B cell (primary cell): ENCODE results near the gene RECQL. TPM values are rescaled to one million over a fixed set of nuclear protein-coding genes. Genes with fewer than 3 reads are reported as not detected.

ENCODE experiments used
- ATAC-seq: fragments of 200-7000 bp; cut with Tn5 transposase; one replicate; pipeline ENCODE4 v1.10.0; 2021; ENCODE audit warnings: low read depth, mild to moderate bottlenecking, moderate number of reproducible peaks, moderate library complexity
- CTCF ChIA-PET: fragments of 350-600 bp; sonication (Branson Sonifier 250); formaldehyde crosslinking; loops from one replicate; lab custom pipeline; 2021; ENCODE audit warnings: antibody characterized with exemption, inconsistent platforms; lab: Charles Lee
- POLR2A ChIA-PET: fragments of 350-600 bp; sonication (Branson Sonifier 250); formaldehyde crosslinking; loops from one replicate; lab custom pipeline; 2021; ENCODE audit warnings: antibody characterized with exemption; lab: Charles Lee
- DNase-seq: peaks from one replicate; pipeline ENCODE4 v3.0.0; 2013
- H2AFZ ChIP-seq: 2 replicates; pipeline ENCODE4 v1.6.1; 2012; ENCODE audit warnings: mild to moderate bottlenecking, low read depth, low read length; ENCODE audit not compliant: insufficient read depth, poor library complexity, severe bottlenecking
- H3K27ac ChIP-seq, 2 donors: 1 replicate in 1 of 2; 2 replicates in 1 of 2; pipeline ENCODE4 v1.5.1; 2012 to 2013; ENCODE audit warnings: low read length in 2 of 2, mild to moderate bottlenecking in 2 of 2, moderate library complexity in 1 of 2
- H3K27me3 ChIP-seq, 4 experiments: fragments of 200-600 bp in 1 of 4; sonication (generic) in 1 of 4; replicated peaks in 1 of 4; 1 replicate in 2 of 4; 2 replicates in 2 of 4; pipeline versions ENCODE4 v1.6.1 to v1.7.0; 2013 to 2016; ENCODE audit warnings: low read length in 3 of 4, mild to moderate bottlenecking in 2 of 4, mixed read lengths in 1 of 4, moderate library complexity in 1 of 4; ENCODE audit not compliant: insufficient read depth in 4 of 4, control insufficient read depth in 3 of 4; ENCODE audit errors: control extremely low read depth in 1 of 4
- H3K36me3 ChIP-seq, 2 experiments: replicated peaks in 1 of 2; 1 replicate in 1 of 2; 2 replicates in 1 of 2; pipeline versions ENCODE4 v1.6.1 to v1.7.1; 2013; ENCODE audit warnings: low read length in 1 of 2; ENCODE audit not compliant: insufficient read depth in 2 of 2, control insufficient read depth in 1 of 2; ENCODE audit errors: control extremely low read depth in 1 of 2, extremely low read depth in 1 of 2
- H3K4me1 ChIP-seq, 2 donors: fragments of 200-600 bp in 1 of 2; sonication (generic) in 1 of 2; 1 replicate in 1 of 2; 2 replicates in 1 of 2; pipeline versions ENCODE4 v1.5.1 to v1.6.1; 2013 to 2017; ENCODE audit warnings: low read length in 2 of 2; ENCODE audit not compliant: control insufficient read depth in 2 of 2, insufficient read depth in 2 of 2
- H3K4me2 ChIP-seq: replicated peaks from 2 replicates; pipeline ENCODE3; 2012; ENCODE audit warnings: mild to moderate bottlenecking, low read depth, low read length; ENCODE audit not compliant: poor library complexity, severe bottlenecking
- H3K4me3 ChIP-seq, 5 experiments: fragments of 200-600 bp in 1 of 5; sonication (generic) in 1 of 5; 1 replicate in 3 of 5; 2 replicates in 2 of 5; pipeline versions ENCODE4 v1.5.1 to v1.7.0; 2011 to 2016; ENCODE audit warnings: low read length in 4 of 5, mild to moderate bottlenecking in 4 of 5, low read depth in 2 of 5, control low read depth in 1 of 5, moderate library complexity in 1 of 5; ENCODE audit not compliant: insufficient read depth in 1 of 5; ENCODE audit errors: control extremely low read depth in 1 of 5, extremely low read depth in 1 of 5
- H3K79me2 ChIP-seq: fragments of 200-600 bp; sonication (generic); one replicate; pipeline ENCODE4 v1.6.0; 2016; ENCODE audit warnings: low read length; ENCODE audit not compliant: control insufficient read depth, insufficient read depth
- H3K9ac ChIP-seq: fragments of 200-600 bp; sonication (generic); 2 replicates; pipeline ENCODE4 v1.6.1; 2017; ENCODE audit warnings: mild to moderate bottlenecking, low read length, moderate library complexity
- H3K9me3 ChIP-seq, 3 donors: one replicate each; pipeline versions ENCODE4 v1.6.1 to v1.7.1; 2013; ENCODE audit warnings: low read length in 2 of 3; ENCODE audit not compliant: control insufficient read depth in 2 of 3, insufficient read depth in 1 of 3; ENCODE audit errors: control extremely low read depth in 1 of 3
- H4K20me1 ChIP-seq: 2 replicates; pipeline ENCODE4 v1.6.0; 2012; ENCODE audit warnings: mild to moderate bottlenecking, low read length; ENCODE audit not compliant: insufficient read depth, control insufficient read depth, poor library complexity, severe bottlenecking
- H3K27ac Mint-ChIP-seq: one replicate; pipeline ENCODE4 v1.8.0; 2021; ENCODE audit warnings: mixed read lengths
- H3K27me3 Mint-ChIP-seq: one replicate; pipeline ENCODE4 v1.8.0; 2021; ENCODE audit warnings: mixed read lengths
- H3K4me1 Mint-ChIP-seq: one replicate; pipeline ENCODE4 v1.8.0; 2021; ENCODE audit warnings: mixed read lengths
- H3K4me3 Mint-ChIP-seq: one replicate; pipeline ENCODE4 v1.8.0; 2021; ENCODE audit warnings: mixed read lengths
- H3K9me3 Mint-ChIP-seq: one replicate; pipeline ENCODE4 v1.8.0; 2022; ENCODE audit warnings: mixed read lengths; ENCODE audit not compliant: insufficient read depth
- EZH2 ChIP-seq: IDR thresholded peaks from 2 replicates; pipeline ENCODE4 v1.6.1; 2012; ENCODE audit warnings: borderline replicate concordance, low read depth, mild to moderate bottlenecking, moderate library complexity, low read length; ENCODE audit not compliant: insufficient read depth, poor library complexity, severe bottlenecking
- WGBS: methylation state at CpG from one replicate; pipeline ENCODE4 v1.1.5; 2013; ENCODE audit warnings: missing lambda C conversion rate; ENCODE audit not compliant: insufficient coverage; 5-methylcytosine and 5-hydroxymethylcytosine counted together
- intact Hi-C: fragments of 100-400 bp; cut with micrococcal nuclease; formaldehyde crosslinking; loops from one replicate; pipeline ENCODE4 v1.10.0; 2022
- polyA plus RNA-seq: library from polyadenylated mRNA; depleted of rRNA; stranded (reverse); fragments of >200 nt; gene quantifications from 2 replicates; pipeline ENCODE4 v1.2.3, GENCODE V29; 2012
- total RNA-seq, 2 donors: library from RNA; stranded (reverse); fragments of 120-200 nt in 1 of 2; gene quantifications; 1 replicate in 1 of 2; 2 replicates in 1 of 2; pipeline versions ENCODE4 v1.2.3 to v1.2.4, GENCODE V29; 2013 to 2022
- TF ChIP-seq, protein P1 (sequence below): fragments of 200-600 bp; IDR thresholded peaks from one replicate; pipeline ENCODE4 v1.8.0; 2022; ENCODE audit warnings: antibody characterized with exemption, mild to moderate bottlenecking

RECQL gene
- total and polyA plus RNA-seq, 2 donors (not counting 1 experiment from before 2014, with no cell fraction given): 13.9 to 54.8 TPM

DNA sequence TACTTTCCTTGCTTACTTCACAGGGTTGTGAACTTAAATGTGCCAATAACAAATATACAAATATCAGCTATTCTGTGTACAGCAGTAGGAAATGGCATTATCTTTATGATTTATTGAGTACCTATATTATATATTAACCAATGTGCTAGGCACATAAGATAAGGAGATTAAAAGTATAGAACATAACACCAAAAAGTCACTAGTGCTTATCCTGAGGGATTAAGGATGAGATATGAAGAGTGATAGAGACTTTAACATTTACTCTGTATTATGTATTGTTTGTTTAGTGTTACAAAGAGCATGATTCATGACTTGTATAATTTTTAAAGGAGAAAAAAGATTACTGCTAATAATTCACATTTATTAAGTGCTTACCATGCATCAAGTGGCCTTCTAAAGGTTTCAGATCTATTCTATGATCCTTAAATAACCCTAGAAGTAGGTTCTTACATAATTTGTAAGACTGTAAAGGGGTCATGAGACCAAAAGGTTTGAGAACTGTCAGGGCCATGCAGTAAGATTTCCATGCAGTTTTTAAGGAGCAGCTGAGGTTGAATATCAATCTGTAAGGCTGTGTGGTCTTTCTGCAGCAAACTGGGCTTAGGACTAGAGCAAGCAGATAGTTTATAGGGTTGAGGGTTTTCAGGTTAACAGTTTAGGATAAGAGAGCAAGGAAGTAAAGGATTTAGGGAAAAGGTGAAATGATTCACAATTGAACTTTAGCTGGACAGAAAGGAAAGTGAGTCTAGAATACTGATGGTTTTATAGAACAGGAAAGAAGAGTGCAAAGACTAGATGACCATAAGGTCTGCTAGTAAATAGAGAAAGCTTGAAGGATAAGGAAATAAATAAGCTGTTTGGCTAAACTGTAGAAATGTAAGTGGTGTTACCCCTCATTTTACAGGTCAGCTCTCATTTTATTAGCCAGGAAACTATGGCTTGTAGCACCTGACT lies 57.0 kb downstream of the RECQL start:
- no peak for DNase-seq
- TF ChIP-seq, protein P1, sequence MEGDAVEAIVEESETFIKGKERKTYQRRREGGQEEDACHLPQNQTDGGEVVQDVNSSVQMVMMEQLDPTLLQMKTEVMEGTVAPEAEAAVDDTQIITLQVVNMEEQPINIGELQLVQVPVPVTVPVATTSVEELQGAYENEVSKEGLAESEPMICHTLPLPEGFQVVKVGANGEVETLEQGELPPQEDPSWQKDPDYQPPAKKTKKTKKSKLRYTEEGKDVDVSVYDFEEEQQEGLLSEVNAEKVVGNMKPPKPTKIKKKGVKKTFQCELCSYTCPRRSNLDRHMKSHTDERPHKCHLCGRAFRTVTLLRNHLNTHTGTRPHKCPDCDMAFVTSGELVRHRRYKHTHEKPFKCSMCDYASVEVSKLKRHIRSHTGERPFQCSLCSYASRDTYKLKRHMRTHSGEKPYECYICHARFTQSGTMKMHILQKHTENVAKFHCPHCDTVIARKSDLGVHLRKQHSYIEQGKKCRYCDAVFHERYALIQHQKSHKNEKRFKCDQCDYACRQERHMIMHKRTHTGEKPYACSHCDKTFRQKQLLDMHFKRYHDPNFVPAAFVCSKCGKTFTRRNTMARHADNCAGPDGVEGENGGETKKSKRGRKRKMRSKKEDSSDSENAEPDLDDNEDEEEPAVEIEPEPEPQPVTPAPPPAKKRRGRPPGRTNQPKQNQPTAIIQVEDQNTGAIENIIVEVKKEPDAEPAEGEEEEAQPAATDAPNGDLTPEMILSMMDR: no peak
- no peak for TF ChIP-seq EZH2
- no peak overlapping the region for H3K4me3 ChIP-seq
- ChIA-PET POLR2A (no interaction called here), CTCF (no interaction called here)
- no peak overlapping the region for H2AFZ ChIP-seq
- H3K9me3 ChIP-seq: no peaks in the 10 kb centered on the region
- no peak overlapping the region for H3K4me3 Mint-ChIP-seq
- no peak for ATAC-seq
- no peak overlapping the region for H3K4me2 ChIP-seq
- no peaks in the 10 kb centered on the region for H3K27me3 ChIP-seq
- no peak overlapping the region for H3K27ac ChIP-seq
- H3K9ac ChIP-seq: no peak overlapping the region
- H4K20me1 ChIP-seq: peaks cover 29% of the 10 kb centered on the region
- H3K4me1 Mint-ChIP-seq: peaks cover 9% of the 10 kb centered on the region
- intact Hi-C loops: no loop called here
- H3K27me3 Mint-ChIP-seq: no peaks in the 10 kb centered on the region
- H3K27ac Mint-ChIP-seq: no peak overlapping the region
- H3K4me1 ChIP-seq: peaks cover under 1 to 2% of the 10 kb centered on the region in 2 donors
- H3K36me3 ChIP-seq: peaks cover 13 to 48% of the 10 kb centered on the region in 2 experiments
- H3K9me3 Mint-ChIP-seq: no peaks in the 10 kb centered on the region
- H3K79me2 ChIP-seq: peaks cover 34% of the 10 kb centered on the region

DNA sequence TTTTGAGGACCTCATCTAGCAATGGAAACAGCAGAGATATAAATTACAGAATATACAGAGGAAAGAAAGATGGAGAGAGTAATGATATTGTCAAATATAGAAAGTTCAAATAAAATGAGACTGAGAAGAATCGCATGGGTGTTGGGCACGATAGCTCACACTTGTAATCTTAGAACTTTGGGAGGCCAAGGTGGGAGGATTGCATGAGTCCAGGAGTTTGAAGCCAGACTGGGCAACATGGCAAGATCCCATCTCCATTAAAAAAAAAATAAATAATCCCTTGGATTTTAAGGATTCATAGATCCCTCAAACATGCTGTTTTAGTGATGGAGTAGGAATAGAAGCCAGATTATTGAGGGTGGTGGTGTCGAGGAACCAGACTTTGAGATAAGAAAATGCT lies 62.1 kb downstream of the RECQL start:
- ATAC-seq: no peak
- intact Hi-C loops: loop anchor here (5.0 kb wide), 3 partner anchors 723 to 1997 kb away; partner anchors contain the start of gene C2CD5
- H3K27me3 Mint-ChIP-seq: peaks cover 5% of the 10 kb centered on the region
- H3K27ac Mint-ChIP-seq: no peak overlapping the region
- Histone ChIP-seq H3K36me3 (peaks cover 9 to 13% of the 10 kb centered on the region in 2 experiments), H3K4me2 (peak overlapping the region; percentile 80), H3K27me3 (no peaks in the 10 kb centered on the region), H3K4me3 (no peak overlapping the region), H4K20me1 (peaks cover 29% of the 10 kb centered on the region), H3K4me1 (peaks cover 17 to 19% of the 10 kb centered on the region in 2 donors), H3K27ac (peak overlapping the region in 1 of 2 donors; percentile 38), H3K79me2 (peaks cover 52% of the 10 kb centered on the region), H2AFZ (no peak overlapping the region), H3K9ac (no peak overlapping the region), H3K9me3 (no peaks in the 10 kb centered on the region)
- peak overlapping the region; percentile 96 for H3K4me3 Mint-ChIP-seq
- ChIA-PET POLR2A (no interaction called here), CTCF (no interaction called here)
- H3K4me1 Mint-ChIP-seq: peaks cover 26% of the 10 kb centered on the region
- no CpG with 5 or more reads among the region's 3 CpGs for WGBS
- TF ChIP-seq, protein P1: no peak
- no peak for TF ChIP-seq EZH2
- DNase-seq: no peak
- no peaks in the 10 kb centered on the region for H3K9me3 Mint-ChIP-seq
